Thyroid gland (tissue), 4 donors: ENCODE data around the gene DNASE1L3.

Experiments
- POLR2A ChIP-seq, 2 donors: fragments of 450-650 bp; IDR thresholded peaks; one replicate each; pipeline ENCODE4 v1.6.1; 2017; ENCODE audit warnings: antibody characterized with exemption in 2 of 2, mild to moderate bottlenecking in 2 of 2, moderate library complexity in 1 of 2
- TF ChIP-seq, protein P1 (sequence below), 6 experiments: fragments of 200-600 bp in 3 of 6; fragments of 450-650 bp in 3 of 6; sonication (generic) in 3 of 6; IDR thresholded peaks; one replicate each; pipeline ENCODE4 v1.5.1; 2016 to 2019; ENCODE audit warnings: antibody characterized with exemption in 6 of 6, mild to moderate bottlenecking in 2 of 6, inconsistent platforms in 1 of 6, moderate library complexity in 1 of 6

DNA sequence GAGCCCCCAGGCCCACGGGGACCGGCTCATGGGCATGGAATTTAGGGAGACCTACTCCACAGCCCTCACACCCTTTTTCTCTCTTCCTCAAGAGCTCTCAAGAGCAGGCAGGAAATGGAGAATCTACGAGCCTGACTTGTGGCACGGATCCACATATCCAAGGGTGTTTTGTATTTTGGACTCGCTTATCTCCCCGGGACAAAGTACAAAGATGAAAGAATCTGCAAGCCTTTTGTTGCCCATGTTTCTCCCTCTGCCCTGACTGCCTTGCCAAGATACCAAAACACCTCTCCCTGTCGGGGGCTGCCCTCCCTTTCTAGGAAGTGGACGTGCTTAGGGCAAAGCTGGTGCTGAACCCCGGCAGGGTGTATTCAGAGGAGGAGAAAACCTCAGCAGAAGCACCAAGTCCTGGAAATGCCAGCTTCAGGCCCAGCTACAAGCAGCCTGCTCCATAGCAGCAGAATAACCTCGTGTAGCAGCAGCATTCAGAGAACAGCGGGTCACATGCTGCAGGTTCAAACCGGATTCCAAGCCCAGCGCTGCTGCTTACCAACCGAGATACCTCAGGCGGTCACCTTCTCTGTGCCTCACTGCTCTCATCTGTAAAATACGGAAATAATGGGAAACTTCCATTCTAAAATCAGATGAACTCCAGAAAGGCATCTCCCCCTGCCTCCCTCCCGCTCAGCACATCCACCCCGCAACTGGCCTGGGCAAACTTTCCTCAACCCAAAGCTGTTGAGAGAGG, 35.2 kb downstream of the DNASE1L3 start:
- TF ChIP-seq, protein P1, sequence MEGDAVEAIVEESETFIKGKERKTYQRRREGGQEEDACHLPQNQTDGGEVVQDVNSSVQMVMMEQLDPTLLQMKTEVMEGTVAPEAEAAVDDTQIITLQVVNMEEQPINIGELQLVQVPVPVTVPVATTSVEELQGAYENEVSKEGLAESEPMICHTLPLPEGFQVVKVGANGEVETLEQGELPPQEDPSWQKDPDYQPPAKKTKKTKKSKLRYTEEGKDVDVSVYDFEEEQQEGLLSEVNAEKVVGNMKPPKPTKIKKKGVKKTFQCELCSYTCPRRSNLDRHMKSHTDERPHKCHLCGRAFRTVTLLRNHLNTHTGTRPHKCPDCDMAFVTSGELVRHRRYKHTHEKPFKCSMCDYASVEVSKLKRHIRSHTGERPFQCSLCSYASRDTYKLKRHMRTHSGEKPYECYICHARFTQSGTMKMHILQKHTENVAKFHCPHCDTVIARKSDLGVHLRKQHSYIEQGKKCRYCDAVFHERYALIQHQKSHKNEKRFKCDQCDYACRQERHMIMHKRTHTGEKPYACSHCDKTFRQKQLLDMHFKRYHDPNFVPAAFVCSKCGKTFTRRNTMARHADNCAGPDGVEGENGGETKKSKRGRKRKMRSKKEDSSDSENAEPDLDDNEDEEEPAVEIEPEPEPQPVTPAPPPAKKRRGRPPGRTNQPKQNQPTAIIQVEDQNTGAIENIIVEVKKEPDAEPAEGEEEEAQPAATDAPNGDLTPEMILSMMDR (IDR thresholded peaks at IDR 0.05), result no peak
- no peak for TF ChIP-seq POLR2A (IDR thresholded peaks at IDR 0.05)
